GM12864 (cell line): ENCODE results near the gene CRISP1.
"Not testable (repeated sequence)": the region's sequence is repeated elsewhere in the genome, so short reads cannot be mapped to it uniquely, and the experiment has no call there.

Experiments used
- DNase-seq: peaks from one replicate; pipeline ENCODE4 v3.0.0-alpha.2; 2011; ENCODE audit warnings: low read depth
- H3K4me3 ChIP-seq: 2 replicates; pipeline ENCODE4 v1.5.1; 2011; ENCODE audit warnings: mild to moderate bottlenecking, low read depth, low read length, control low read depth
- CTCF ChIP-seq: IDR thresholded peaks from 2 replicates; pipeline ENCODE4 v1.5.1; 2011; ENCODE audit warnings: low read depth, mild to moderate bottlenecking, moderate library complexity, low read length, control low read depth, inconsistent platforms; ENCODE audit errors: missing control alignments

The CRISP1 gene

GRCh38 chr6:49905296-49905695 lies 39.0 kb upstream of the CRISP1 start:
- no peak for DNase-seq
- H3K4me3 ChIP-seq, result no peak overlapping the region
- TF ChIP-seq CTCF, result no peak

DNA sequence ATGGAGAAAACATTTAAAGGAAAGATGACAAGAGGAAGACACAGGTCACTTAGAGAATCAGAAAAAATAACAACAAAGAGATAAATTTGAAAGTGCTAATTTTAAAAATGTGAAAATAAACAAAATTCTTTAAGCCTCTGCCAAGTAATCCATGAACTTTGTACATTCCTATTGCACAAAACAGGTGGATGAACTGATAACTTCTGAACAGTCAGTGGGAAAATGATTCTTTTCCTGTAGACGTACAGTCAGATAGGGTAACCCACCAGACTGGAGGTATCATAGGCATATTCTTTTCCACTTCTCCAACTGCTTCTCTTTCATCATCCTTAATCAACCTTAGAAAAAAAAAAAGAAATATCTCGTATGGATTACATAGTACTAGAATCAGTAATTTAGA lies 36.5 kb upstream of the CRISP1 start:
- DNase-seq, result no peak
- TF ChIP-seq CTCF, result no peak
- no peak overlapping the region for H3K4me3 ChIP-seq

GRCh38 chr6:49898904-49899566 lies 32.7 kb upstream of the CRISP1 start:
- no peak for DNase-seq
- H3K4me3 ChIP-seq, result no peak overlapping the region
- TF ChIP-seq CTCF, result no peak

DNA sequence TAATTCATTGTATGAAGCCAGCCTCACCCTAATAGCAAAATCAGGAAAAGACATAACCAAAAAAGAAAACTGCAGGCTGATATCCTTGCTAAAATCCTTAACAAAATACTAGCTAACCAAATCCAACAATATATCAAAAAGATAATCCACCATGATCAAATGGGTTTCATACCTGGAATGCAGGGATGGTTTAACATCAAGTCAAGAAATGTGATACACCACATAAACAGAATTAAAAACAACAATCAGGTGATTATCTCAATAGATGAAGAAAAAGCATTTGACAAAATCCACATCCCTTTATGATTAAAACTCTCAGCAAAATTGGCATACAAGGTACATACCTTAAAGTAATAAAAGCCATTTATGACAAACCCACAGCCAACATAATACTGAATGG lies 29.2 kb upstream of the CRISP1 start:
- not testable (repeated sequence) for H3K4me3 ChIP-seq, DNase-seq

- no peak overlapping the region for H3K4me3 ChIP-seq
- no peak for TF ChIP-seq CTCF
- DNase-seq, result no peak
These were observed 25.9 kb upstream of the CRISP1 start for GRCh38 chr6:49892280-49892679.

- DNase-seq, result no peak
- no peak overlapping the region for H3K4me3 ChIP-seq
- no peak for TF ChIP-seq CTCF
These were observed 24.7 kb upstream of the CRISP1 start for GRCh38 chr6:49890988-49891387.

GRCh38 chr6:49888742-49889431 lies 22.6 kb upstream of the CRISP1 start:
- TF ChIP-seq CTCF, result no peak
- no peak for DNase-seq
- no peak overlapping the region for H3K4me3 ChIP-seq
